HG02884 (cell line): ENCODE measurements around the gene ATAD3A.
A peak's percentile ranks its signal among the peaks of the same experiment; 100 is the strongest.
"Not testable (repeated sequence)": the region's sequence is repeated elsewhere in the genome, so short reads cannot be mapped to it uniquely, and the experiment has no call there.

Source experiments
- ATAC-seq: cut with Tn5 transposase; IDR thresholded peaks from one replicate; pipeline ENCODE4 v1.9.1; 2021; ENCODE audit warnings: mild to moderate bottlenecking, moderate library complexity; ENCODE audit not compliant: unreplicated experiment

ATAD3A gene

GRCh38 chr1:1552263-1552639 lies 40.3 kb downstream of the ATAD3A start:
- ATAC-seq: no peak

GRCh38 chr1:1553821-1554494 lies 42.0 kb downstream of the ATAD3A start:
- no peak for ATAC-seq

GRCh38 chr1:1554550-1554925 lies 42.6 kb downstream of the ATAD3A start:
- ATAC-seq: no peak

GRCh38 chr1:1554926-1555915 lies 43.3 kb downstream of the ATAD3A start:
- no peak for ATAC-seq

GRCh38 chr1:1556505-1556904 lies 44.5 kb downstream of the ATAD3A start:
- no peak for ATAC-seq

GRCh38 chr1:1556961-1557360 lies 45.0 kb downstream of the ATAD3A start:
- not testable (repeated sequence) for ATAC-seq

GRCh38 chr1:1557688-1558087 lies 45.7 kb downstream of the ATAD3A start:
- ATAC-seq: not testable (repeated sequence)

GRCh38 chr1:1558591-1558990 lies 46.6 kb downstream of the ATAD3A start:
- no peak for ATAC-seq

- ATAC-seq: no peak
Observed at GRCh38 chr1:1559066-1559465, 47.1 kb downstream of the ATAD3A start.

GRCh38 chr1:1560178-1560577 lies 48.2 kb downstream of the ATAD3A start:
- ATAC-seq: no peak

- no peak for ATAC-seq
Observed at GRCh38 chr1:1561801-1562470, 50.0 kb downstream of the ATAD3A start.

- no peak for ATAC-seq
Observed at GRCh38 chr1:1562556-1563195, 50.7 kb downstream of the ATAD3A start.

GRCh38 chr1:1563688-1564087 lies 51.7 kb downstream of the ATAD3A start:
- ATAC-seq: no peak

GRCh38 chr1:1564268-1564667 lies 52.3 kb downstream of the ATAD3A start:
- ATAC-seq: no peak

GRCh38 chr1:1565340-1565739 lies 53.4 kb downstream of the ATAD3A start:
- no peak for ATAC-seq

GRCh38 chr1:1567152-1567875 lies 55.4 kb downstream of the ATAD3A start:
- no peak for ATAC-seq

- no peak for ATAC-seq
Observed at GRCh38 chr1:1567891-1568291, 55.9 kb downstream of the ATAD3A start.

- ATAC-seq: no peak
Observed at GRCh38 chr1:1569341-1569740, 57.4 kb downstream of the ATAD3A start.

GRCh38 chr1:1573843-1574720 lies 62.1 kb downstream of the ATAD3A start:
- ATAC-seq: peak; percentile 53
